GM21576 (cell line): ENCODE measurements around the gene VEZT.
"Not testable (repeated sequence)": the region's sequence is repeated elsewhere in the genome, so short reads cannot be mapped to it uniquely, and the experiment has no call there.

Source experiments
- ATAC-seq: cut with Tn5 transposase; IDR thresholded peaks from one replicate; pipeline ENCODE4 v1.9.1; 2021; ENCODE audit warnings: mild to moderate bottlenecking, moderate library complexity; ENCODE audit not compliant: unreplicated experiment

Gene VEZT

DNA sequence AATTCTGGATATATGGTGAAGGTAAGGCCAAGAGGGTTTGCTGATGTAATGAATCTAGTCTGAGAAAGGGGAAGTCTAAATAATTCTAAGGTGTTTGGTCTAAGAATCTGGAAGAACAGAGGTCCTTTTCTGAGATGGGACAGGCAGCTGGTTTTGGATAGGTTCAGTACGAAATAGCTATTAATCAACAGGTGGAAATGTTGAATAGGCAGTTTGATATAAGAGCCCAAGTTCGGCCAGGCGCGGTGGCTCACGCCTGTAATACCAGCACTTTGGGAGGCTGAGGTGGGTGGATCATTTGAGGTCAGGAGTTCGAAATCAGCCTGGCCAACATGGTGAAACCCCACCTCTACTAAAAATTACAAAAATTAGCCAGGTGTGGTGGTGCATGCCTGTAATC, 97.1 kb downstream of the VEZT start:
- ATAC-seq, result not testable (repeated sequence)

DNA sequence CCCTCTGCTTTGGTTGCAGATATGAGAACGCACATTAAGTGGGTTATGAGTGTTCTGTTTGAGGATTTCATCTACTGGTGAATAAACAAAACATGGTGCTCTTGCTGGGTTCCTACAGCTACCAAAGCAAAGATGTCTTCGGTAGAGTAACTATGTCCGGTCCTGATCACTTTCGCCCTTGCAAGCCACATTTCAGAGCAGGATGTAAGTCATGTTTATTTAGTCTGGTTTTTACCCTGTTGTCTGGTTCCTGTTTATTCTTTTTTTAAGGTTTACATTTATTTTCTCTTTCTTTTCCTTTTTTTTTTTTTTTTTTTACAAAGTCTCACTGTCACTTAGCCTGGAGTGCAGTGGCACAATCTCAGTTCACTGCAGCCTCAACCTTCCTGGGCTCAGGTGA, 99.2 kb downstream of the VEZT start:
- no peak for ATAC-seq

DNA sequence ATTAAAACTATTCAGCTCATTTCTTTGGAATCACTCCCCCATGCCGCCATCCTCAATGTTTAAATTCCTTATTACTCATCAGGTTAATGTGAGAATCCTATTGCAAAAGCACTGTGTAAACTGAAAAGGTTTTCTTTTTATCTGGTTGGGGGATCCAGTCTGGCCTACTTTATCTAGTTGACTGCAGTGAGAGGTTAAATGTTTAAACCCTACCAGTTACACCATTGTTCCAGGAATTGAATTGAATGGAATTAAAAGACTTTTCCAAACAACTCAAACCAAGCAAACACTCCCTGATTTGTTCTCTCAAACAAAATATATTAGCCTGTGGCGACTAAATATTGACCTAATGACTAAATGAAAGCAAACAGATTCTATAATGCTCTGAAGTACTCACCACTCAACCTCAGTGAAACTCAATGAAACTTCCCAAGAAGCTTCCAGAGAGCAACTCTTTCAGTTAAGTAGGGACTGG, 100.5 kb downstream of the VEZT start:
- ATAC-seq, result no peak

DNA sequence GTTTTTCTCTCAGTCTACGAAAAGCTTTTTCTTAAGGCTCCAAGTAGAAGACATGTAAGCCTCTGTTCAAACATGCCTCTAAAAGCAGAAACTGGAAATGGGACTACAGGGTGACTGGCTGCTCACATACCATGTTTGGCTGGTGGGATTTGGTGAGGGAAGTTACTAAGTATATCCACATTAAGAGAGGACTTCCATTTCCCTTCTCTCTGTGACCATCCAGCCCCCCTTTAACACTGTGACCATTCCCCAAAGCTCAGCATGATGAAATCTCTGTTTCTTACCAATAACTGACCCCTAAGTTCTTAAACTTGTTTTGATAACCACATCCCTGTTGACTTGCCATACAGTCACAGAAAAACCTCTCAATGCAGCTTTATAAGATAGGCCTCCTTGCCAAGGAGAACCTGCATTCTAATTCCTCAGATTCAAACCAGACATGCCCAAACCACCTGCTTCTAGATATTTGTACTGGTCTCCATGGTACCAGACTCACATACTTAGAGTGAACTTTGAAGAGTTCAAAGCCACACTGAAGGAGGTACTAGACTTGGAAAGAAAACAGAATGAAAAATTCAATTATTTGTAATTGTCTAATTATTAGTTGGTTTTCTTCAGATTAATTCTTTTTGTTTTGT, 102.2 kb downstream of the VEZT start:
- no peak for ATAC-seq

DNA sequence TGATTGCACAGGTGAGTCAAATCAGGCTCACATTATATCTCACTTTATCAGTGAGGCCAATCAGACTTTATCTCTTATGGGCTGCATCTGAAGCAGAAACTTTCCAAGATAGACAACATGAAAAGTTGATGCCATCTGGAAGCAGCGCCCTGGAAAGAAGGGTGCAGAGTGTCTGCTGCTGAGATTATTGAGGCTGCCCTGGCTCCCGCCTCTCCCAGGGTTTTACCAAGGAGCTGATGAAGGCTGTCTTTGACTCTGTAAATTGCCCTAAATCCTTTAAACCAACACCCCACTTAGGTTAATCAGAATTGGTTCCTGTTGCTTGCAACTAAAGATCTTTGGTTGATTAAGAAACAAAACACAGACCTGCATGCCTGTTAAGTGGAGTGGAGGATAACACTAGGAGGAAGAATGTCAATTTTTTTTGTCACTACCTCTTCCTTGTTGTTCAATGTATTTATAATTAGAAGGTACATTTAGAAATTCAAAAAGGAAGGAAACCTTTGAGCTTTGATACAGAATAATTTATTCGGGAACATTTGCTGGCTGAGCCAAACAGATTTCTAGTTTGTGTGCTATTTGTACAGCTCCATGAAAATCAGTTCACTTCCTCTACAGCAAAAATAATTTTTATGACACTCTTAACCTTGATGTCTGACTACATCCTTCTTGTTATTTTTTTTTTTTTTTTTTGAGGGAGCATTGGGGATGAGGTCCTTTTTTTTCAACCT, 104.1 kb downstream of the VEZT start:
- no peak for ATAC-seq

DNA sequence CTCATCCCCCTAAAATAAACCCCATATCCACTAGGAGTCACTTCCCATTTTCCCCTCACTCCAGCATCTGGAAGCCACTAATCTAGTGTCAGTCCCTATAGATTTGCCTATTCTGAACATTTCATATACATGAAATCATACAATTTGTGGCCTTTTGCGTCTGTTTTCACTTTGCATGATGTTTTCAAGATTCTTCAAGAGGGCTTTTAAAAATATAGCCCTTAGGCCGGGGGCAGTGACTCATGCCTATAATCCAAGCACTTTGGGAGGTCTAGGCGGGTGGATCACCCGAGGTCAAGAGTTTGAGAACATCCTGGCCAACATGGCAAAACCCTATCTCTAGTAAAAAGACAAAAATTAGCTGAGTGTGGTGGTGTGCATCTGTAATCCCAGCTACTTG, 104.7 kb downstream of the VEZT start:
- ATAC-seq, result no peak

DNA sequence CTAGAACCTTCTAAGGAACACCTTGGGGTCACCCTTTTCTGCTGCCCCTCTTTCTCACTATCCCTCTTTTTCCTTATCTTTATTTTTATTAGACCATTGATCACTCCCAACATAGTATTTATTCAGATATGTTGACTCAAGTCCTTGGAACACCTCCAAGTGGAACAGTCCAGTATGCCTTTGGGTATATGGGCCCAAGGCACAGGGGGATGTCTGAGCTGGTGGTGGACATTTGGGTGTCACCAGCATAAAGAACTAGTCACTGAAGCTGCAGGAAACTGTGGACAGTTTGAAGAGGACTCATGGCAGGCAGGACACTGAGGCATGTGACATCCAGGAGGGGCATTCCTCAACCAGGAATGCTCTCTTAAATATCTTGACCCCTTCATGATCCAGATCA, 105.6 kb downstream of the VEZT start:
- ATAC-seq, result no peak

DNA sequence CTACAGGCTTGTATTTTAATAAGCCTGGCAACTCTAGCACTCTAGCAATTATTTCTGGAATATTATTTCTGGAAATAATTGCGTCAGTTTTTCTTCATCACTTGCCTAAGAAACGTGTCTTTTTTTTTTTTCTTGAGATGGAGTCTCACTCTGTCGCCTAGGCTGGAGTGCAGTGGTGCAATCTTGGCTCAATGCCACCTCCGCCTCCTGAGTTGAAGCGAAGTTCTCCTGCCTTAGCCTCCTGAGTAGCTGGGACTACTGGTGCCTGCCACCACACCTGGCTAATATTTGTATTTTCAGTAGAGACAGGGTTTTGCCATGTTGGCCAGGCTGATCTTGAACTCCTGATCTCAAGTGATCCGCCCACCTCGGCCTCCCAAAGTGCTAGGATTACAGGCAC, 106.6 kb downstream of the VEZT start:
- not testable (repeated sequence) for ATAC-seq

DNA sequence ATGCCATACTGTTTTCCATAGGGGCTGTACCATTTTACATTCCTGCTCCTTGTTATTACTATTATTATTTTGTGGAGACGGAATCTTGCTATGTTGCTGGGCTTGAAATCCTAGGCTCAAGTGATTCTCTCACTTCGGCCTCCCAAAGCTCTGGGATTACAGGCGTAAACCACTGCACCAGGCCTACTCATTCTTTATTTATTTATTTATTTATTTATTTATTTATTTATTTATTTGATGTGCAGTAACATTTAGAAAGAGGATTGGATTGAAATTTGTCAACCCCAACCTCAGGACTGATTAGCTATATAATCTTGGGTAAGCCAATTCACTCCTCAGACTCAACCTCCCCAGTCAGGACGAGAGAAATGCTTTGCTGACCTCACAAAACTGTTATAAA, 107.9 kb downstream of the VEZT start:
- no peak for ATAC-seq

DNA sequence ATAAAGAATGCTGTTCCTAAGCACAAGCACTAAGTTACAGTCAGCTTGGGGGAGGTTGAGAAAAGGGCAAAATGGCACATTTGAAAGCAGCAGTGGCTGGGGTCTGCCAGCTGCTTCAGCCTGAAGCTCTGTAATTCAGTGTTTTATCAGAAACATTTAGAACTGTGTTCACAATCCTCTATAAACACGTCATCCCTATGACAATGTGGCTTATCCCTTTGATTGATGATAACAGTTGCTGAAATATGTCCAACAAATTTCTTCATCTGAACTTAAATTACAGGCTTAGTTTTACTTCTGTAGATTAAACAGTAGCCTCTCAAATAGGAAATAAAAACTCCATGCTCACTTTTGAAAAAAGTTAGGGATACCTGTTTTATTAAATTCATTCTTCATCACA, 108.8 kb downstream of the VEZT start:
- no peak for ATAC-seq

DNA sequence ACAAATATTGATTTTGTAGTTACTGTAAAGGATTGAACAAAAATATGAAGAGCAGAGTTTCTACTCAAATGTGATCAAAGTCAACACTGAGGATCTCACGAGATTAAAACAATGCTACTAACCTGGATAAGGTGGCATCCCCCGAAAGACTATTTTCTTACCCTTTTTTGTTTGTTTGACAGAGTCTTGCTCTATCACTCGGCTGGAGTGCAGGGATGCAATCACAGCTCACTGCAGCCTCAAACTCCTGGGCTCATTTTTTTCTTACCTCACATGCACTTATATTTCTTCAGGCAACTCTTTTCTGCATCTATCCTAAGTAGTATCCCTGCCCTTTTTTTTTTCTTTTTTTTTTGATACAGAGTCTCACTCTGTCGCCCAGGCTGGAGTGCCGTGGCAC, 109.2 kb downstream of the VEZT start:
- ATAC-seq, result no peak

DNA sequence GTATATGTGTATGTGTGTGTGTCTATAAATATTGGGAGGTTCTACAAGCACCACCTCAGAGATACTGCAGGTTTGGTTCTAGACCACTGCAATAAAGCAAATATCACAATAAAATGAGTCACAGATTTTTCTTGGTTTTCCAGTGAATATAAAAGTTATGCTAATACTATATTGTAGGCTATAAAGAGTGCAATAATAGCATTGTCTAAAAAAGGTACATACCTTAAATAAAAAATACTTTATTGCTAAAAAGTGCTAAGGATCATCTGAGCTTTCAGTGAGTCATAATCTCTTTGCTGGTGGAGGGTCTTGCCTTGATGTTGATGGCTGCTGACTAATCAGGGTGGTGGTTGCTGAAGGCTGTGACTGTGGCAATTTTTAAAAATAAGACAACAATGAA, 111.1 kb downstream of the VEZT start:
- ATAC-seq, result no peak

DNA sequence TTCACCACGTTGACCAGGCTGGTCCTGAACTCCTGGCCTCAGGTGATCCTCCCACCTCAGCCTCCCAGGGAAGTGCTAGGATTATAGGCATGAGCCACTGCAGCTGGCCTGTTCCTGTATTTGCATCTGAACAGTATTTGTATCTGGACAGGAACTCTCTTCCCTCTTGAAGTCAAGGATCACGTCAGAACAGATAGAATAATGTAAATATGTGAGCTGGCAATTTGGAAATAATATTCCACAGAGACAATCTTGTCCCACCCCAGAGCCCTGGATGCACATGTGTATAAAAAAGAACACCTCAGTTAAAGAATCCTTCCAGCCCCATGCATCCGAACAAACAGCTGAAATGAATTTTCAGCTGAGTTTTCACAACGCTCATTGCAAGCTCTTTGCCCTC, 118.3 kb downstream of the VEZT start:
- ATAC-seq, result no peak

DNA sequence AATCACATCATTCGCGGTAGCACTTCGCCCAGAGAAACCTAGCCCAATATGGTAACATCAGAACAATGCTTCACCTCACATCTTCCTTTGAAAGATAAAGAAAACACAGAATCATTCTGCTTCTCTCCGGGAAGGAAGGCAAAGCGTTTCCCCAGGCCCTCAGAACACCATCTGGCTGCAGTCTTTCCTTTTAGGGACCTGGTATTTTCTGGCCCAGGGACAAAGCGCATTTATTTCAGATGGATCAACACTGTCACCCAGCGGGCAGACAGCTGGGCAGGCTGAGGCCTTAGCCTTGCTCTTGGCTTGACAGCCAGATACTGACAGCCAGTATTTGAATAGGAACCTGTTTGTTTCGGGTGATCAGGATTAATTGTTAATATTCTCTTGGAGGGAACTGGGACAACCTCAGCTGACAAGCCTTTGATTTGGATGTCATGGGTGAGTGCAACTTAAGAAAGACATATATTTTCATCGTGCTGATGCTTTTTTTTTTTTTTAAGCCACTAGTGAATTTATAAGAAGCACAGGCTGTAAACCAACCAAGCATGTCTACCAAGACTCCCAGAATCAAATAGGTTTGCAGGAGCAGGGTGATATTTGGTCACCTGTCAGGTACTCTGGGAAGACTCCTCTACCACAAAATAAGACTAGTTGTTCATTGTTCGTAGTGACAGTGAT, 118.9 kb downstream of the VEZT start:
- ATAC-seq, result no peak

DNA sequence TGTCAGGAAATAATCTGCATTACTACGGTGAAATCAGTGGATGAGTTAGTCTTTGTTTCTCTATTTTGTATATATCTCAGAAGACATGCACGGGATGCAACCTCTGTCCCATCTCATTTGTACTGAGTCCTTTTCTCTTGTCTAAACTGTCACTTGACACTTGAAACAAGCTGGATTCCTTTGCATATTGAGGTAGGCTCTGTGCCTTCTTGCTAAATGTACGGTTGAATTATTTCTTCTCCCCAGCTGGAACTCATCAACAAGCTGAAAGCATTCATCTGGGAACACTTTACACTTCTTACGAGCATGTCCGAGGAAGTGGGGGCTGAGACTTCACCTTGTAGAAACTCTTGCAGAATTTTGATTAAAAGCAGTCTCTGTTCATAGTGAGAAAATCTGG, 119.5 kb downstream of the VEZT start:
- no peak for ATAC-seq

DNA sequence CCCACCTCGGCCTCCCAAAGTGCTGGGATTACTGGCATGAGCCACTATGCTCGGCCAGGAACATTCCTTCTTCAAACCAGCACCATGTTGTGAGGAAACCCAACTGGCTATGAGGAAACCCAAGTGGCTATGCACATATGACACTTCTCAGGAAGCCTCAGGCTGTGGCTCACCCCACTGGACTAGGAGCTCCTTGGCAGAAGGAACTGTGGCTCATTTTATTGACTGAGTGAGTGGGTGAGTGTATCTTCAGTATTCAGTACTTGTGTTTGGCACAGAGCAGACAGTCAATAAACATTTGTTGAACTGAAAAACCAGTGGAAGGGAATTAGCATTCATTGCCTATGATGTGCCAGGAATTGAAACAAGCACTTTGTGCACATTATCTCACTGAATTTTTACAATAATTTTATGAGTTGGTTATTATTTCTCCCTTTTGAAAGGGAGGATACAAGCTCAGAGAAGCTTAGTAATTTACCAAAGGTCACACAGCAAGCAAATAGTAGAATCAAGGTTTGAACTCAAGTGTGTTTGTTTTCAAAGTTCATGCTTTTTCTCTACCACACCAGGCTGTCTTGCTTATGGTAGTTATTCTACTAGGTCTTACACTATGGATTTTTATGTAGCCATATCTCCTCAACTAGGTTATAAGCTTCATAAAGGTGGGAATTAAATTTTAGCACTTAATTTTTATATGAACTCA, 121.6 kb downstream of the VEZT start:
- ATAC-seq, result no peak

DNA sequence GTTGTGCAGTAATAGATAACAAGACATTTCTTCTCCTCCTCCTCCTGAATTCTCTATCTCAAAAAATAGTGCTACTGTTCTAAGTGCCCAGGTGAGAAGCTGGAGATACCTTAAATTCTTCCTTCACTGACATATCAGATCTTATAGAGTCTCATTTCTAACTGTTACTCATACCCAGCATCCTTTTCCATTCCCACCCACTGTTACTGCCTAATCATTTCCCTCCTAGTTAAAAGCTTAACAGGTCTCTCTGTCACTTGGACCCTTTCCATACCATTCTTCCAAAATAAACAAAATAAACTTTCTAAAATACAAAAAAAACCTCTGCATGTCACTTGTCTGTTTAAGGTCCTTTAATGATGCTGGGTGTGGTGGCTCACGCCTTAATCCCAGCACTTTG, 124.4 kb downstream of the VEZT start:
- no peak for ATAC-seq

DNA sequence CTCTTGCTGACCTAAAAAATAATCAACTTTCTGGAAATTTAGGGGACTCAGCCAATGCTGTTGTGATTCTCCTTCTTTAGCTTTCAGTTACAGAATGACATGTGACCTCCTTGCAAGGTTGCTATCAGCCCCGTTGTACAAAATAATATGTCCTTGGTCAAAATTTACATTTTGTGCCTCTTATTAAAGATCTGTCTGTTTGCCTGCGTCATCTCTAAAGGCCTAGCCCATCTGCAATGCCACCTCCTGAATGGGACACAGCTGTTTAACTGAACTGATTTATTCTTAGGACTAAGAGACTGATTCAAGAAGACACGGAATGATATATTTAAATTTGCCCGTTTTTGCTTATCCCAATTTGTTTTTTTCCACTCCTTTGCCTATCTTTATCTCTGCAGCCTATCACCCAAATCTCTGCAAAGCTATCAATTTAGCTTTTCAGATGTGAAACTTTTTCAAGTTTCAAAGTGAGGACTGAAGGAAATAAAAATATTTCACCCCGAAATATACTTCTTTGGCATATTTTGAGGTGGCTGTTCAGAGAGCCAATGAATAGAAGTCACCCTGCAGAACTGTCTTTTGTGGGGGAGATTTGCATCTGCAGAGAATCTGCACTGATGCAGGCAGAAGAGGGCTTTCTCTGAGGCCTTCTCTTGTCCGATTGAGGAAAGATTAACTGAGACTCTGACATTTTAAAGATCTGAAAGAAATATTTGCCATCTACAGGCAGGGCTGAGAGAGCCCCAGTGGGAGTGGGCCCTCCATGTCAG, 126.0 kb downstream of the VEZT start:
- ATAC-seq, result no peak

DNA sequence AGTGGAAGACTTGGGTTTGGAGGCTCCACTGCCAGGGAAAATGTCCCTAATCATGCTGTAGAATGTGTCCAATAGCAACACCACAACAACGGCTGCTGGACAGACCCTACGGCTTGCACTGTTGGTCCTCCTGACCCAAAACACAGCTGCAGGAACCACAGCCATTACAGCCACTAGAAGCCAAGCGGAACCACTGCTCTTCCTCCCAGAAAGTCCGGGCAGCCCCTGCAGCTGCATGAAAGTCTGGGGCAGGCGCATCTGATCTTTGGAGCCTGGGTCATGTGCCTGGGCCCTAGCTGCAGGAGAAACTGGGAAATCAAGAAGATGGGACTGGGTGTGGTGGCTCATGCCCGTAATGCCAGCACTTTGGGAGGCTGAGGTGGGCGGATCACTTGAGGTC, 131.7 kb downstream of the VEZT start:
- ATAC-seq, result no peak

DNA sequence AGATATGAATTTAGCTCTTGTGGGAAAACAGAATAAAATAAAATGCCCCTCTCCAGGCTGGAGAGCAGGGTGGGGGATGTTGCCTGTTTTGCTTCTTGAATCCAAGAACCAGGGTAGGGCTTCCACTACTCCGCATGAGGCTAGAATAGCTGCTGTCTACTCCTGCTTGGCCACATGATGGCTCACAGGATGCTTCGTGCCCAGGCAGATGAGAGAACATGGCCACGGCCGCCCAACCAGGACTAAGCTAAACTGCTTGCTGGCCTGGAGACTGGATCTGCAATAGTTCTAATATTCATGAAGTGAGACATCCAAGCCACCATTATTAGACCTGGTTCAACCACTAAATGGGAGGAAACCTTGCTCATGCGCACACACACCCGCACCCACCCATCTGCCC, 134.1 kb downstream of the VEZT start:
- no peak for ATAC-seq
